SU-DHL-6 (cell line): Measurements from ENCODE around the gene SH2D1A.

ENCODE experiments used
- EZH2phosphoT487 ChIP-seq: fragments of 200-600 bp; sonication (generic), shearing (Covaris generic); conservative IDR thresholded peaks from 2 replicates; pipeline ENCODE4 v1.6.1; 2018; ENCODE audit warnings: mild to moderate bottlenecking, antibody characterized with exemption, low read length, moderate library complexity, mixed read lengths
- TF ChIP-seq, protein P1 (sequence below): fragments of 200-600 bp; sonication (generic); IDR thresholded peaks from one replicate; pipeline ENCODE4 v1.5.1; 2017; ENCODE audit warnings: antibody characterized with exemption, mild to moderate bottlenecking, low read length, moderate library complexity; ENCODE audit not compliant: insufficient read depth, poor library complexity, severe bottlenecking

DNA sequence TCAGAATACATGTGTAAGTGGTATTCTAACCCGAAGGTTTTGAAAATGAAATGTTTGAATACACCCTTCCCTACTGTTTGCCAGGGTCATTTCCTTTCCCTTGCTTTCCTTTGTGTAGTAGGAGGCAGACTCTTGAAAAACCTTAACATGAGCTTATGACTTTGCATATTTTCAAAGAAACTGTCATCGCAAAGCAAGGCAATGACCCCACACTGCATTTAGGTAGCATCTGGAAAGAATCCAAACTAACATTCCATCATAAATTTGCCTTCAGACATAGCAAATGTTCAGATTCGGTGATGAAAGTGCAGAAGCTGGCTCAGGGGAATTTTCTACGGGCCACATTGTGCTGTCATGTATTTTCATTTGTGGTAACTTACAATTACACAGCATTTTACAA, 32.3 kb downstream of the SH2D1A start:
- TF ChIP-seq, protein P1, sequence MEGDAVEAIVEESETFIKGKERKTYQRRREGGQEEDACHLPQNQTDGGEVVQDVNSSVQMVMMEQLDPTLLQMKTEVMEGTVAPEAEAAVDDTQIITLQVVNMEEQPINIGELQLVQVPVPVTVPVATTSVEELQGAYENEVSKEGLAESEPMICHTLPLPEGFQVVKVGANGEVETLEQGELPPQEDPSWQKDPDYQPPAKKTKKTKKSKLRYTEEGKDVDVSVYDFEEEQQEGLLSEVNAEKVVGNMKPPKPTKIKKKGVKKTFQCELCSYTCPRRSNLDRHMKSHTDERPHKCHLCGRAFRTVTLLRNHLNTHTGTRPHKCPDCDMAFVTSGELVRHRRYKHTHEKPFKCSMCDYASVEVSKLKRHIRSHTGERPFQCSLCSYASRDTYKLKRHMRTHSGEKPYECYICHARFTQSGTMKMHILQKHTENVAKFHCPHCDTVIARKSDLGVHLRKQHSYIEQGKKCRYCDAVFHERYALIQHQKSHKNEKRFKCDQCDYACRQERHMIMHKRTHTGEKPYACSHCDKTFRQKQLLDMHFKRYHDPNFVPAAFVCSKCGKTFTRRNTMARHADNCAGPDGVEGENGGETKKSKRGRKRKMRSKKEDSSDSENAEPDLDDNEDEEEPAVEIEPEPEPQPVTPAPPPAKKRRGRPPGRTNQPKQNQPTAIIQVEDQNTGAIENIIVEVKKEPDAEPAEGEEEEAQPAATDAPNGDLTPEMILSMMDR, result no peak
- no peak for TF ChIP-seq EZH2phosphoT487
